Stimulated activated CD8-positive, alpha-beta memory T cell treated with anti-CD3 and anti-CD28 coated beads, Interleukin-15, amount 100 ng/mL, for 48 hours (primary cell): ENCODE results near the gene TUBB4B.
"Not testable (repeated sequence)": the region's sequence is repeated elsewhere in the genome, so short reads cannot be mapped to it uniquely, and the experiment has no call there.

ENCODE experiments used
- DNase-seq, 2 donors: peaks; one replicate each; pipeline ENCODE4 v3.0.0-alpha.2; 2020; ENCODE audit warnings: low read depth in 2 of 2

Gene TUBB4B

DNA sequence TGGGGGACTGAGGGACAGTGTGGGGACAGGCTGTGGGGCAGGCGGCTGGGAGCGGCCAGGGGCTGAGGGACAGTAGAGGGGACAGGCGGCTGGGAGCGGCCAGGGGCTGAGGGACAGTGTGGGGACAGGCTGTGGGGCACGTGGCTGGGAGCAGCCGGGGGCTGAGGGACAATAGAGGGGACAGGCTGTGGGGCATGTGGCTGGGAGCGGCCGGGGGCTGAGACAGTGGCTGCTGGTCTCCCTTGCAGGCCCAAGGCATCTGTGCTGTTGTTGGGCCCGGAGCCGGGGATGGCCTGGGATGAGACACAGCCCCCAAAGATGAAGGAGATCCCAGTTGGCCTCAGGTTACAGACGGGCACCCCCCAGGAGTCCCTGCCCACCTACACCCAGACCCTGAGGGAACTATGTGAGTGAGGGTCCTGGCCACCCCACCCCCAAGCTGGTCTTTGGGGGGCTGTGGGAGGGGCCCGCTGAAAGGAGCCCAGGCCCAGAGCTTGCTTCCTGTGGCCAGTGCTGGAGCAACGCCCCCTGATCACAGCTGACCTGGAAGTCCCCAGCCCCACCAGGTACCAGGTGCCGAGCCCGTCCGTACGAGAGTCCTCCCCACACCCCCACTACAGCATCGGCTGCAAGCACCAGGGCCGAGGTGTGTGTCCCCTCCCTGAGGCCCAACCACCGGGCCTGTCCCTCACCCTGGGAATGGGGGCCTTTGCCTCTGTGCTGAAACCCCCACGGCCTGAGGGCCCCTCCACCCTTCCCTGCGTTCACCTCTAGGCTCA lies 10.6 kb downstream of the TUBB4B start:
- DNase-seq, result no peak

DNA sequence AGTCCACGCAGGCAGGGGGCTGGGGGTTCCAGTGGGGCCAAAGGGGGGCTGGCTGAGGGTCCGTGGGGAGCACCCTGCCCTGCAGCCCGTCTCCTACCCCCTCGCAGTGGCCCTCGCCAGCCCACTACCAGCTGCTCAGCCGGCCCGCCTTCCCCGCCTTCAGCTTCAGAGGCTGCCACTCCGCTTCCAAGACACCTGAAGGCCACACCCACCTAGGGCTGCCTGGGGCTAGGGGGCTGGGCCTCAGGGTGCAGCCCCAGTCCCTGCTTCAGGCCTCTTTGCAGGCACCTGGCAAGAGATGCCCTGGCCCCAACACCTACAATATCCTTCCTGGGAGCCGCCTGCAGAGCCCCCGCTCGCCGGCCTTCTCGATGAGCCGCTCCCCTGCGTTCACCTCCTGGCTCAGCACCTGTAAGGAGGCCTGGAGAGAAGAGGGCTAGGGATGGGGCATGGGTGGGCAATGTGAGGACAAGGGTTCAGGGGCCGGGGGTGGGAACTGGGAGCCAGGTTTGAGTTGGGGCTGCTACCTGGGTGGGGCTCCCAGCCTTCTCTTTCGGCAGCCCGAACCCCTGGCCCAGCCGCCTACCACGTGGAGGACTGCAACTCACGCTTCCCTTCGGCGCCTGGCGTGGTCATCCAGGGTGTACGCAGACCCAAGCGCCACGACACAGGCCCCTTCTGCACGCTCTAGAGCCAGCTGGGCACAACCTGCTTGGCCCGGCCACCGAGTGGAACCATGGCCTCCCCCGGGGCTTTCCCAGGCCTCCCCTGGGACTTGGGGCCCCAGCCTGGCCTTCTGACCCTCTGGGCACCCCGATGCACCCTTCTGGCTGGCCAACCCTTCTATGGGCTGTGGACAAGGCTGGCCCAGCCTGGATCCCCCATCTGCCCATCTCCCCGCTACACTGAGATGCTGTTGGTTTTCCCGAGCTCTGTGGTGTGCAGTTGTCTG lies 11.7 kb downstream of the TUBB4B start:
- DNase-seq, result no peak

DNA sequence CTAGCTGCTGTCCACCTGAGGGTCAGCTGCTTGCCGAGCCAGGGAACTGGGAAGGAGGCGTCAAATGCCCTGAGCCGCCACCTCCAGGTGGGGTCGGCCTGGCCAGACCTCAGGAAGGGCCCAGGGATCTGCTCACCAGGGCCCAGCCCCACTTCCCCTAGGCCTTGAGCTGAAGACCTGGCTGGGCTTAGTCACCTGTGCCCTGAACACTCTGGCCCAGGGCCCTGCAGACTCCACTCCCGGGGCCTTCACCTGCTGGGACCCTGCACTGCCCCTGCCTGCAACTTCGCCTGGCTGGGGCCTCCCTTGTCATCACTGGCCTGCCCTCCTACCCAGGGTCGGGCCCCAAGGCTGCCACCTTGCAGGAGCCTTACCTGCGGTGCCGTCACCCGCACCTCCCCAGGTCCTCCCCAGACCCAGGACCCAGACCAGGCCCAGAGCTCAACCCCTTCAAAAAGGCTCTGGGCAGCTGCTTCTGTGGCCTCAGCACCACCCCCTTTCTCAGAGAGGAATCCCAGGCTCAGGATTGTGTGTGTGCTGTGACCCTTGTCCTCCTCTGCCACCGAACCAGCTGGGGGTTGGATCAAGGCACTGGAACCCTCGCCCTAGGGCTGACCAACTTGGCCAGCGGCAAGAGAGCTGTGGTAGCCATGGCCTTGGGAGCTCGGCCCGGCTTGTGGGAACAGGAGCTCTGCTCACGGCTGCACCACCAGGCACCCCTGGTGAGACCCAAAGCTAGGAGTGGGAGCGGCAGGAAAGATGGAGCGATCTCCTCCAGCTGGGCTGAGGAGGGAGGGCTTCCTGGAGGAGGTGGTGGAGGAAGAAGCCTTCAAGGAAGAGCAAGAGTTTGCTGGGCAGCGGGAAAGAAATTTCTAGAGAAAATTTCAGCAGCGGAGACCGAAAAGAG lies 12.9 kb downstream of the TUBB4B start:
- DNase-seq, result no peak

DNA sequence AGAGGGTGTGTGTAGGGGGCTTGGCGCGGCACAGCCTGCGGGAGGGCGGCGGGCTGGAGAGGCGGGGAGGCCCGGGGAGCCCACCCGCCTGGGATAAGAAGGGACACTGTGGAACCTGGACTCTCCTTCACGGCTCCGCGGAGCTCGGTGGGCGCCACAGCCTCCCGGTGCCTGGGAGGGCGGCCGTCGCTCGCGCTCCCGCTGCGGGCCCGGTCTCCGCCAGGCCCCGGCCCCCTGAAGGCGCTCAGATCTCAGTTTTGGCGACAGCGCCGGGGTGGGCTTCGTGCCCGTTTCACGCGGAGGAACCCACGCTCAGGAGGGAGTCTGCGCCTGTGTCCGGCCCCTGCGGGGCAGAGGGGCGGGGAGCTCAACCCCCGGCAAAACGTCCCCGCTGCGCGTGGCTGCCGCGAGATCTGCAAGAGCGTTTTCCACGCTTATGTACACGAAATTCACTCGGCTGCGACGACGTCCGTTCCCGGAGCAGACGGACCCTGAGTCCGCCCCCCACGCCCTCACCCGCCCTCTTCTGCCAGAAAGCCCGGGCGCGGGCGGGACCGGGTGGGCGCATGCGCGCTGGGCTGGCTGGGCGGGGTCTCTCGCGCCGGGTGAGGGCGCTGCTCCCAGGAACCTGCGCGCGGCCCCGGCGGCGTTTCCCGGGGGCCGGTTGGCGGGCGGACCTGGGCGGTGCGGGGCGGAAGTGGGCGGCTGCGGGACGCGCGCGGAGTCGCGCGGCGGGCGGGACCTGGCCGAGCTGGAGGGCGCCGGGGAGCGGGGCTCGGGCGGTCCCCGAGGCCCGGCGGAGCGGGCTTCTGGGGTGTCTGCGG lies 13.7 kb downstream of the TUBB4B start, which contains the start of gene NELFB:
TSS of gene NELFB (plus strand) at position 704 of the 824 bp plus-strand sequence.
- DNase-seq, result peak; percentile 91 to 94

DNA sequence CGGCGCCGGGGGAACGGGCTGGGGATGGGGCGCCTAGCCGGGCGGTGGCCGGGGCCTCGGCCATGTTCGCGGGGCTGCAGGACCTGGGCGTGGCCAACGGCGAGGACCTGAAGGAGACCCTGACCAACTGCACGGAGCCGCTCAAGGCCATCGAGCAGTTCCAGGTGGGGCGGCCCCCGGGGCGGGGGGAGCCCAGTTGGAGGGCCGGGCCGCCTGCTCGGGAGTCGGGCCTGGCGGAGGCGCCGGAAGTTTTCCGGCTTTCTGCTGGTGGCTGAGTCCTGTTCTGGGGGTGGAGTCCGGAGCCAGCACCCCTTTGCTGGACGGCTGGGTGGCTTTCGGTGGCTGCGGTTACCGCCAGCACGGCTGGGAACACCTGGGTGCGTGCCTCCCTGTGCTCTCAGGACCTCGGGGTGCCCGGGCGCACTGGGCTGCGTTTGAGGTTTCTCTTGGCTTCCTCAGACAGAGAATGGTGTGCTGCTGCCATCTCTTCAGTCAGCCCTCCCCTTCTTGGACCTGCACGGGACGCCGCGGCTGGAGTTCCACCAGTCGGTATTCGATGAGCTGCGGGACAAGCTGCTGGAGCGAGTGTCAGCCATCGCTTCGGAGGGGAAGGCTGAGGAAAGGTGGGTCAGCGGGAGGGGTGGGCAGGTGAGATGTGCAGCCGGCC lies 14.5 kb downstream of the TUBB4B start:
- no peak for DNase-seq

DNA sequence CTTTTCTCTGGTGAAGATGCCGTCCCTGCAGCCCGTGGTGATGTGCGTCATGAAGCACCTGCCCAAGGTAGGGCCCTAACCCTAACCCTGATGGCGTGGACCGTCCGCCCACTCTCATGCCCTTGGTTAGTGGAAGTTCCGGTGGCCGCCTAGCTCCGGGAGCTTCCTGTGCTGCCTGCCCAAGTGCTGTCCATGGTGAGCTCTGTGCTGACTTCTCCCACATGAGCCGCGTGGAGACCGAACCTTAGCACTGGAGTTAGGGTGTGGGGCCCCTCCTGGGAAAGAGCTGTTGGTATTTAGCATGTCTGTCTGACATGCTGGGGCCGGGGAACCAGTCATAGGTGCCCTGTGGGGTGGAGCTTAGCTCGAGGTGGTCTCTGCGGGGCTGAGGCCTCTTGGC lies 15.3 kb downstream of the TUBB4B start:
- DNase-seq, result no peak

DNA sequence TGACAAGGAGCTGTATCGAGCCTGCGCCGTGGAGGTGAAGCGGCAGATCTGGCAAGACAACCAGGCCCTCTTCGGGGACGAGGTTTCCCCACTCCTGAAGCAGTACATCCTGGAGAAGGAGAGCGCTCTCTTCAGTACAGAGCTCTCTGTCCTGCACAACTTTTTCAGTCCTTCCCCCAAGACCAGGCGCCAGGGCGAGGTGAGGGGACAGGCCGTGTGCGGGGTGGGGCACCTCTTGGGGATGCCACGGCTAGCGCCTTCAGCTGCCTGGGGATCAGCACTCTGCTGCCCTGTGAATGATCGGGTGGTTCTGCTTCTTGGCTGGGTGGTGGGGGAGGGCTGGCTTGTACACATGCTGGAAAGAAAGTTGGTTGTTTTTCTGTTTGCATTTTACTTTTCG lies 15.8 kb downstream of the TUBB4B start:
- DNase-seq, result no peak

DNA sequence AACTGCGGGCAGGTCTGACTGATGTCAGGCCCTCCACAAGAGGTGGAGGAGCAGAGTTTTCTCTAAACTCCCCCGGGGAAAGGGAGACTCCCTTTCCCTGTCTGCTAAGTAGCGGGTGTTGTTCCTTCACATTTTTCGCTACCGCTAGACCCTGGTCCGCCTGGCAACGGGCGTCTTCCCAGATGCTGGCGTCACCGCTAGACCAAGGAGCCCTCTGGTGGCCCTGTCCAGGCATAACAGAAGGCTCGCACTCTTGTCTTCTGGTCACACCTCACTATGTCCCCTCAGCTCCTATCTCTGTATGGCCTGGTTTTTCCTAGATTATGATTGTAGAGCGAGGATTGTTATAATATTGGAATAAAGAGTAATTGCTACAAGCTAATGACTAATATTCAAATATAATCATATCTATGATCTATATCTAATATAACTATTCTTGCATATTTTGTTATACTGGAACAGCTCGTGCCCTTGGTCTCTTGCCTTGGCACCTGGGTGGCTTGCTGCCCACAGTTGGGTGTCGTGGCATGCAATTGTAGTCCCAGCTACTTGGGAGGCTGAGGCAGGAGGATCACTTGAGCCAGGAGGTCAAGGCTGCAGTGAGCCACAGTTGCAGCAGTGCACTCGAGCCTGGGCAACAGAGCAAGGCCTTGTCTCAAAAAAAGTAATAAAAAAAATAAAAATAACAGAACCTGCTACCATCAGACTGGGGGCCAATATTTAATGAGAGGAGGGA lies 21.3 kb downstream of the TUBB4B start:
- not testable (repeated sequence) for DNase-seq

DNA sequence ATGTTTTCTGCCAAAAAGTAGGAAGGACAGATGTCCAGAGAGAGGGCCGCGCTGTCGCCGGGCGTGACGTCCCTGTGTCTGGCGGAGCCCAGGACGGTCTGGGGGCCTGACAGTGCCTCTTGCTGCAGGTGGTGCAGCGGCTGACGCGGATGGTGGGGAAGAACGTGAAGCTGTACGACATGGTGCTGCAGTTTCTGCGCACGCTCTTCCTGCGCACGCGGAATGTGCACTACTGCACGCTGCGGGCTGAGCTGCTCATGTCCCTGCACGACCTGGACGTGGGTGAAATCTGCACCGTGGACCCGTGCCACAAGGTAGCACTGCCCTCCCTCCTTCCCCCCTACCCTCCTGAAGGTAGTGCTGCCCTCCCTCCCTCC lies 21.8 kb downstream of the TUBB4B start:
- DNase-seq, result no peak

DNA sequence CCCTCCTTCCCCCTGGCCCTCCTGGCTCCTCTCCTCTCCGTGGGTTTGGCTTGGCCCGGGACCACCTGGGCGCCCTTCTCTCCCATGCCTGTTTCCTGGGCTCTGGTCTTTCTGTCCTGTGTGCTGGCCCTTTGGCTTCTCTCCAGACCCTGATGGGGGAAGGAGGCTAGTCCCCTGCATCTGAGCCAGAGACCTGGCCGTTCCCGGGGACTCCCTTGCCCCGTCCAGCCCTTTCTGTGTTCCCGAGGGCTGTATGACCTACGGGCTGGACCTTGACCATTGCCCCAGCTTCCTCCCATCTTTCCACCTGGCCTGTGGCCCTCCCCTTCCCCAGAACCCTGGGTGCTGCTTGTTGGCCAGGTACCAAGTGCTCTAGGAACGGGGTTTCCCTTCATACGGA lies 22.4 kb downstream of the TUBB4B start:
- DNase-seq, result no peak

DNA sequence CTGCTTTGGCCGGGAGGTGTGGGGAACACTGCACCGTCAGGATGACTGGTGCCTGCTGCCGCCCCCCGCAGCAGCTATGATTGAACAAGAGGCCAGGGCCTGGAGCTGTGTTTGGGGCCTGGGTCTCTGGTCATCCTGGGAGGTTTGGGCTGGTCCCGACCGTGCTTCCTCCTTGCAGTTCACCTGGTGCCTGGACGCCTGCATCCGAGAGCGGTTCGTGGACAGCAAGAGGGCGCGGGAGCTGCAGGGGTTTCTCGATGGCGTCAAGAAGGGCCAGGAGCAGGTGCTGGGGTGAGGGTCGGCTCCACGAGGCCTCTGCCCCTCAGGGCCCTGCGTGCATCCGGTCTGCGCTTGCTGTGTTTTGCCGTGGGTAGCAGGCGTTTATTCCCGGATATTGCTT lies 23.0 kb downstream of the TUBB4B start:
- DNase-seq, result no peak

DNA sequence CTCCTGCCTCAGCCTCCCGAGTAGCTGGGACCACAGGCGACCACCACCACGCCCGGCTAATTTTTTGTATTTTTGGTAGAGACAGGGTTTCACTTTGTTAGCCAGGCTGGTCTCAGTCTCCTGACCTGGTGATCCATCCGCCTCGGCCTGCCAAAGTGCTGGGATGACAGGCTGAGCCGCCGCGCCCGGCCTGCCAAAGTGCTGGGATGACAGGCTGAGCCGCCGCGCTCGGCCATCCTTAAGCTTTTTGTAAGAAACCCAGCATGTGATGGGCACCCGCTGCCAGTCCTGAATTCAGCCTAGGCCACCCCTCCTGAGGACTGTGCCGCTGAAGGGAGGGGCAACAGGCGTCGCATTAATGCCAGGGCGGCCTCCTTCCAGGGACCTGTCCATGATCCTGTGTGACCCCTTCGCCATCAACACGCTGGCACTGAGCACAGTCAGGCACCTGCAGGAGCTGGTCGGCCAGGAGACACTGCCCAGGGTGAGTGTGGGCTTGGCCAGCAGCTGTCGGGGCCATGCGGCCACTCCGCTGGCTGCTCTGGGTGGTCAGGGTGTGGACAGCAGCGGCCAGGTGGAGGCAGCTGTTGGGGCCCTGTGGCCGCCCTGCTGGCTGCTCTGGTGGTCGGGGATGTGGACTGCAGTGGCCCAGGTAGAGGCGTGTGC lies 24.5 kb downstream of the TUBB4B start:
- no peak for DNase-seq

DNA sequence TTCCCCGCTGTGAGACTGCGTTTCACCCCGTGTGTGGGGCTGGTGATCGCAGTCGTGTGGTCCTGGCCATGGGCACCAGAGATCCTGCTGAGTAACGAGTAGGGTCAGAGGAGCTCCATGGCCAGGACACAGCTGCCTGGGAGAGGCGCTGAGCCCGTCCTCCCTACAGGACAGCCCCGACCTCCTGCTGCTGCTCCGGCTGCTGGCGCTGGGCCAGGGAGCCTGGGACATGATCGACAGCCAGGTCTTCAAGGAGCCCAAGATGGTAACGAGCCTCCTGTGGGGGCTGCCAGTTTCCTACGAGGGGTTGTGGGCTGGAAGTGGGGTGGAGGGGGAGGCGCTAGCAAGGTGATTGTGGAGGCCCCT lies 25.1 kb downstream of the TUBB4B start:
- no peak for DNase-seq

DNA sequence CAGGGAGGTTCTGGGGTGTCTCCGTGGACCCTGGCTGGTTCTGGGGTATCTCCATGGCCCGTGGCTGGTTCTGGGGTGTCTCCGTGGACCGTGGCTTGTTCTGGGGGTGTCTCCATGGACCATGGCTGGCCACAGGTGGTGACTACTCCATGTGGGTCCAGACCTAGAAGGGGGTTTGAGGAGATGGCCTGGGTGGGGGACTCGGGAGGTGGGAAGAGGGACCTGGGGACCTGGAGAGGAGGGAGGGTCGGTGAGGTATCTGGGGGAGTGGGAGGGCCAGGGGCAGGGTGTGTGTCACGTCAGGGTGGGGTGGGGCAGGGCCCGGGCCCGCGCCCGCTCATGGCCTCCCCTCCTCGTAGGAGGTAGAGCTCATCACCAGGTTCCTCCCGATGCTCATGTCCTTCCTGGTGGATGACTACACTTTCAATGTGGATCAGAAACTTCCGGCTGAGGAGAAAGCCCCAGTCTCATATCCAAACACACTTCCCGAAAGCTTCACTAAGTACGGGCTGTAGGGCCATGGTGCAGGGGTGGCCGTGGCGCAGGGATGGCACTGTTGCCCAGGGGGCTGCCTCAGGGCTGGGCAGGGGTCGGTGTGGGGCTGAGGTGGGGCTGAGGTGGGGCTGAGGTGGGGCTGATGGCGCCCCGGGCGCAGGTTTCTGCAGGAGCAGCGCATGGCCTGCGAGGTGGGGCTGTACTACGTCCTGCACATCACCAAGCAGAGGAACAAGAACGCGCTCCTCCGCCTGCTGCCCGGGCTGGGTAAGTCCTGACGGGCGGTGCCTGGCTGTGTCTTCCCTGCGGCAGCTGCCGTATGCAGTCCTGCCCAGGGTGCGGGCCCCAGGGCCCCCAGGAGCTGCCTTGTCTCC lies 25.7 kb downstream of the TUBB4B start:
- no peak for DNase-seq

DNA sequence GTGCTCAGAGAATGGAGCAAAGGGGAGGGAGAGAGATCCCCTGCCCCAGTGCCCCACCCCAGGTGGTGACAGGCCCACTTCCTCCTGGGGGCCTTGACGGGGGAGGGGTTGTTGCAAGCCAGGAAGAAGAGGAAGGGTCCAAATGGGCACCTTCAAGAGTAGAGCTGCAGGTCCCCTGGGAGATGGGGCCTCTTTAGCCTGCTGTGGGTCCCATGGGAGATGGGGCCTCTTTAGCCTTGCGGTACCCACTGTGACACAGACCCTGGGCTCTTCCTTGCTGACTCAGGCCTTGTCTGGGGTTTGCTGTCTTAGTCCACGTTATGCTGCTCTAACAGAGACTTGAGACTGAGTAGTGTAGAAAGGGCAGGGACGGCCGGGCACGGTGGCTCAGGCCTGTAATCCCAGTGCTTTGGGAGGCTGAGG lies 26.9 kb downstream of the TUBB4B start:
- no peak for DNase-seq

DNA sequence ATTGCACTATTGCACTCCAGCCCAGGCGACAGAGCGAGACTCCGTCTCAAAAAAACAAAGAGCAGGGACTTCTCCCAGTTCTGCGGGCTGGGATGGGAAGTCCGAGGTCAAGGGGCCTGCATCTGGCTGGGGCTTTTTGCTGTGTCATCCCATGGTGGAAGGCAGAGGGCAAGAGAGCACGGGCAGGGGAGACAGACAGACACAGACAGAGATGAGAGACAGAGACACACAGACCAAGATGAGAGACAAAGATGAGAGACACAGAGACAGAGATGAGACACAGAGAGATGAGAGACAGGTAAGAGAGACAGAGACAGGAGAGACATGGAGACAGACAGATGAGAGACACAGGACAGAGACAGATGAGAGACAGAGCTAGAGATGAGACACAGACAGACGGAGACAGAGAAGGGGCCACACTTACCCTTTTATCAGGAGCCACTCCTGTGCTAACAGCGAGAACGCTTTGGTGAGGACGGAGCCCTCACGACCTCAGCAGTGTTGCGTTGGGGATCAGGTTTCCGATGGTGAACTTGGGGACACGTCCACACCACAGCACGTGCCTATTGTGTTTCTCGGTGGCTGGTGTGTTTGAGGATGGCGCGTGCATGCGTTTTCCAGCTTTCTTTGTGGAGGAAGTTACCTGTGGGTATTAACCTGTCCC lies 27.6 kb downstream of the TUBB4B start:
- no peak for DNase-seq

DNA sequence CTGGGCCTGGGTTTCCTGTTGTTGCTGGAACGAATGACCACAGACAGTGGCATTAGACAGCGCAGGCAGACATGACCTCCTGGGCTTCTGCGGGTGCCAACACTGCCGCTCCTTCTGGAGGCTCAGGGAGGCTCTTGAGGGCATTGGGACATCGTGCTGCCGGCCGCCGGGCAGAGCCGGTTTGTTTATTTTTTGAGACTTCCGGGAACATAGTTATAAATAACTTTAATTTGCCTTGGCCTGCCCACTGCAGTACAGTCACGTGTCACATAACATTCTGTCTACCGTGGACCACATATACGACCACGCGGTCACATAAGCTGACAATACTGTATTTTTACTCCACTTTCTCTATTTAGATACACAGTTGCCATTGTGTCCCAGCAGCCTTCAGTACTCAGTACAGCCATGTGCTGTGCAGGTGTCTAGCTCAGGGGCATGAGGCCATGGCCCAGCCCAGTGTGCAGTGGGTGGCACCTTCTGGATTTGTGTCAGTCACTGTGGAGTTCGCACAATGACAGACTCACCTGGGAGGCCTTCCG lies 28.2 kb downstream of the TUBB4B start:
- DNase-seq, result no peak
